ENCODE data around the gene KLHL1. TPM values are rescaled to one million over a fixed set of nuclear protein-coding genes. Genes with fewer than 3 reads are reported as not detected.

Gene KLHL1
- total RNA-seq, 1 donor from 2014 or later, result not detected

GRCh38 chr13:69997061-69997460 is 111.2 kb downstream of the KLHL1 start:
- no peak for DNase-seq (ENCODE audit: low read depth)
- Histone ChIP-seq H3K4me1 (ENCODE audit: insufficient read depth, low read length) (no peaks in the 10 kb centered on the region), H3K4me2 (ENCODE audit: low read length) (no peak overlapping the region), H3K27ac (ENCODE audit: low read depth, low read length) (no peak overlapping the region), H3K27me3 (ENCODE audit: insufficient read depth, low read length) (no peaks in the 10 kb centered on the region), H3K79me2 (ENCODE audit: insufficient read depth, low read length) (no peaks in the 10 kb centered on the region), H3K4me3 (ENCODE audit: insufficient read depth, low read depth, low read length) (no peak overlapping the region), H4K20me1 (ENCODE audit: insufficient read depth, low read length) (no peaks in the 10 kb centered on the region), H2AFZ (ENCODE audit: low read depth, low read length) (no peak overlapping the region), H3K9ac (ENCODE audit: low read length) (no peak overlapping the region), H3K36me3 (ENCODE audit: insufficient read depth, low read length) (no peaks in the 10 kb centered on the region), H3K9me3 (ENCODE audit: insufficient read depth, low read depth, low read length) (no peaks in the 10 kb centered on the region)
- Mint-ChIP-seq H3K27me3 (ENCODE audit: low read depth, unreplicated experiment) (no peaks in the 10 kb centered on the region), H3K36me3 (ENCODE audit: low read depth, unreplicated experiment) (no peaks in the 10 kb centered on the region), H3K4me1 (ENCODE audit: low read depth, unreplicated experiment) (no peaks in the 10 kb centered on the region), H3K4me3 (ENCODE audit: unreplicated experiment) (no peak overlapping the region), H3K9me3 (ENCODE audit: unreplicated experiment) (no peaks in the 10 kb centered on the region), H3K27ac (ENCODE audit: unreplicated experiment) (no peak overlapping the region)
- TF ChIP-seq EZH2 (IDR thresholded peaks at IDR 0.05; ENCODE audit: insufficient read depth, low read length), result no peak
- no peak for TF ChIP-seq CTCF (IDR thresholded peaks at IDR 0.05; ENCODE audit: insufficient read depth, low read depth, low read length)
- no peak for FAIRE-seq

DNA sequence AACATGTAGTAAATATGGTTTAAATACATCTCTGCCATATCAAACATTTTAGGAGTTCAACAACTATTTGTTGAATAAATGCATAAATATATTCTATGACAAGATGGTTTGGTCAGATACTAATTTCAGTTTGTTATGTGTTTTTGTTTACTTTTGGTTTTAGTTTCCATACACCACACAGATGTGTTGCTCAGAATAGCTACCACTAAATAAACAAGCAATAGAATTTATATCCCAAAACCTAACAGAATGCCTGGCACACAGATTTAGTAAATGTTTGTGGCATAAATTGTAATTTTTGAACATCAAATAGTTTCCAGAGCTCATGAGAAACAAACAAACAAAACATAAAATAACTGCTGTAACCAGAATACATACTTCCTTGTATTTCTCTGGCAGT is 127.5 kb downstream of the KLHL1 start:
- Mint-ChIP-seq H3K4me1 (ENCODE audit: low read depth, unreplicated experiment) (no peaks in the 10 kb centered on the region), H3K27me3 (ENCODE audit: low read depth, unreplicated experiment) (no peaks in the 10 kb centered on the region)
- FAIRE-seq, result no peak

More for the DNA sequence above, 127.5 kb downstream of the KLHL1 start:
- DNase-seq (ENCODE audit: low read depth), result no peak
- no peak overlapping the region for H3K27ac Mint-ChIP-seq (ENCODE audit: unreplicated experiment)
- Histone ChIP-seq H3K4me2 (ENCODE audit: low read length) (no peak overlapping the region), H4K20me1 (ENCODE audit: insufficient read depth, low read length) (no peaks in the 10 kb centered on the region), H3K4me3 (ENCODE audit: insufficient read depth, low read depth, low read length) (no peak overlapping the region), H3K27ac (ENCODE audit: low read depth, low read length) (no peak overlapping the region), H2AFZ (ENCODE audit: low read depth, low read length) (no peak overlapping the region), H3K4me1 (ENCODE audit: insufficient read depth, low read length) (no peaks in the 10 kb centered on the region), H3K36me3 (ENCODE audit: insufficient read depth, low read length) (no peaks in the 10 kb centered on the region), H3K79me2 (ENCODE audit: insufficient read depth, low read length) (no peaks in the 10 kb centered on the region), H3K27me3 (ENCODE audit: insufficient read depth, low read length) (no peaks in the 10 kb centered on the region), H3K9ac (ENCODE audit: low read length) (no peak overlapping the region), H3K9me3 (ENCODE audit: insufficient read depth, low read depth, low read length) (no peaks in the 10 kb centered on the region)
- TF ChIP-seq CTCF (IDR thresholded peaks at IDR 0.05; ENCODE audit: insufficient read depth, low read depth, low read length) (no peak), EZH2 (IDR thresholded peaks at IDR 0.05; ENCODE audit: insufficient read depth, low read length) (no peak)
- no peaks in the 10 kb centered on the region for H3K9me3 Mint-ChIP-seq (ENCODE audit: unreplicated experiment)
- no peaks in the 10 kb centered on the region for H3K36me3 Mint-ChIP-seq (ENCODE audit: low read depth, unreplicated experiment)
- H3K4me3 Mint-ChIP-seq (ENCODE audit: unreplicated experiment), result no peak overlapping the region
